GM12878 (cell line): ENCODE data around the gene TMPRSS13.

Experiments
- CHD4 ChIP-seq: fragments of 200-600 bp; sonication (generic); IDR thresholded peaks from 2 replicates; pipeline ENCODE4 v1.6.1; 2016; ENCODE audit warnings: mild to moderate bottlenecking
- EGR1 ChIP-seq, 2 experiments: IDR thresholded peaks; 1 replicate in 1 of 2; 2 replicates in 1 of 2; pipeline ENCODE4 v1.6.1; 2011 to 2012; ENCODE audit warnings: low read depth in 2 of 2, low read length in 2 of 2, borderline replicate concordance in 1 of 2, mild to moderate bottlenecking in 1 of 2, moderate library complexity in 1 of 2
- EZH2 ChIP-seq: IDR thresholded peaks from 2 replicates; pipeline ENCODE4 v1.6.1; 2012; ENCODE audit warnings: low read depth, mild to moderate bottlenecking, control low read depth, inconsistent platforms, low read length, borderline replicate concordance; ENCODE audit not compliant: control insufficient read depth
- FOXM1 ChIP-seq: IDR thresholded peaks from 2 replicates; pipeline ENCODE4 v1.6.1; 2012; ENCODE audit warnings: low read depth, mild to moderate bottlenecking, inconsistent platforms, low read length, moderate library complexity
- JUND ChIP-seq: IDR thresholded peaks from 2 replicates; pipeline ENCODE4 v1.6.1; 2012; ENCODE audit warnings: low read depth, mild to moderate bottlenecking, low read length, improper control_type of control experiment, moderate library complexity
- POLR2A ChIP-seq: IDR thresholded peaks from 2 replicates; pipeline ENCODE4 v1.6.1; 2011; ENCODE audit warnings: low read depth, mild to moderate bottlenecking, low read length
- SP1 ChIP-seq: IDR thresholded peaks from one replicate; pipeline ENCODE4 v1.6.1; 2011; ENCODE audit warnings: low read depth, low read length
- SPI1 ChIP-seq: IDR thresholded peaks from 2 replicates; pipeline ENCODE4 v1.6.1; 2011; ENCODE audit warnings: low read depth, mild to moderate bottlenecking, low read length, moderate library complexity, borderline replicate concordance; ENCODE audit not compliant: insufficient read depth
- SRF ChIP-seq, 2 experiments: IDR thresholded peaks; 2 replicates each; pipeline ENCODE4 v1.6.1; 2011; ENCODE audit warnings: low read depth in 2 of 2, low read length in 2 of 2, mild to moderate bottlenecking in 1 of 2, moderate library complexity in 1 of 2
- YY1 ChIP-seq: IDR thresholded peaks from 2 replicates; pipeline ENCODE4 v1.6.1; 2011; ENCODE audit warnings: low read depth, mild to moderate bottlenecking, low read length
- TF ChIP-seq, protein P1 (sequence below): fragments of 450-650 bp; IDR thresholded peaks from 2 replicates; pipeline ENCODE4 v1.6.1; 2017; ENCODE audit warnings: mild to moderate bottlenecking
- TF ChIP-seq, protein P2 (sequence below), 3 experiments: IDR thresholded peaks in 2 of 3; conservative IDR thresholded peaks in 1 of 3; 2 replicates each; pipeline ENCODE4 v1.5.1; 2011; ENCODE audit warnings: low read depth in 3 of 3, low read length in 3 of 3, mild to moderate bottlenecking in 3 of 3, control low read depth in 2 of 3, moderate library complexity in 2 of 3, inconsistent platforms in 1 of 3, mixed read lengths in 1 of 3; ENCODE audit not compliant: control insufficient read depth in 2 of 3, insufficient read depth in 1 of 3; ENCODE audit errors: extremely low read depth in 1 of 3
- TF ChIP-seq, protein P3 (sequence below): fragments of 450-650 bp; IDR thresholded peaks from 2 replicates; pipeline ENCODE4 v1.6.1; 2017; ENCODE audit warnings: mild to moderate bottlenecking, low read depth, inconsistent platforms; ENCODE audit not compliant: poor library complexity, severe bottlenecking
- TF ChIP-seq, protein P4 (sequence below): IDR thresholded peaks from 2 replicates; pipeline ENCODE4 v1.6.1; 2011; ENCODE audit warnings: low read depth, mild to moderate bottlenecking, low read length, moderate library complexity, borderline replicate concordance; ENCODE audit errors: extremely low read depth

DNA sequence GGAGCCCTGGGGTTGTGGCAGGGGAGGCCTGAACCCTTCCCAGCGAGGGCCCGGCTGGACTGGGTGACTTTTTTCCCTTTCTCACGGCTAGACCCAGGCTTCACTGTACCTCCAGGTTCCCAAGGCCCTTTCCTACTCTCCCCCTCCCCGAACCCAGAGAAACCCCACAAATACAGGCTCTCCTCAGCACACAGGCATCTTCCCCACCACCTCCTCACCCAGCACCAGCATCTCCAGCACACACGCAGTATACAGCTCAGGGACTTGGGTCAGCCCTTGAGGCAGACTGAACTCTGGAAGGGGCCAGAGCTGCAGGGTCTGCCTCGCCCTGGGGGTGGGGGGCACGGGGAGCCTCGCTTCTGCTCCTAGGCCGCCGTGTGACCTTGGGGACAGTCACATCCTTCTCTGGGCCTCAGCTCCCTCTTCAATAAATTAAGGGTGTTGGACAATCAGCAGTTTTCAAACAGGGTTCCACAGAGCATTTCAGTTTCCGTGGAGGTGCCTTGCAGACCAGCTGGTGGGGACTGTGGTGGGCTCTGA is 4.5 kb downstream of the TMPRSS13 start:
- TF ChIP-seq, protein P1, sequence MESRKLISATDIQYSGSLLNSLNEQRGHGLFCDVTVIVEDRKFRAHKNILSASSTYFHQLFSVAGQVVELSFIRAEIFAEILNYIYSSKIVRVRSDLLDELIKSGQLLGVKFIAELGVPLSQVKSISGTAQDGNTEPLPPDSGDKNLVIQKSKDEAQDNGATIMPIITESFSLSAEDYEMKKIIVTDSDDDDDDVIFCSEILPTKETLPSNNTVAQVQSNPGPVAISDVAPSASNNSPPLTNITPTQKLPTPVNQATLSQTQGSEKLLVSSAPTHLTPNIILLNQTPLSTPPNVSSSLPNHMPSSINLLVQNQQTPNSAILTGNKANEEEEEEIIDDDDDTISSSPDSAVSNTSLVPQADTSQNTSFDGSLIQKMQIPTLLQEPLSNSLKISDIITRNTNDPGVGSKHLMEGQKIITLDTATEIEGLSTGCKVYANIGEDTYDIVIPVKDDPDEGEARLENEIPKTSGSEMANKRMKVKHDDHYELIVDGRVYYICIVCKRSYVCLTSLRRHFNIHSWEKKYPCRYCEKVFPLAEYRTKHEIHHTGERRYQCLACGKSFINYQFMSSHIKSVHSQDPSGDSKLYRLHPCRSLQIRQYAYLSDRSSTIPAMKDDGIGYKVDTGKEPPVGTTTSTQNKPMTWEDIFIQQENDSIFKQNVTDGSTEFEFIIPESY: no peak
- TF ChIP-seq FOXM1: no peak
- TF ChIP-seq, protein P2, sequence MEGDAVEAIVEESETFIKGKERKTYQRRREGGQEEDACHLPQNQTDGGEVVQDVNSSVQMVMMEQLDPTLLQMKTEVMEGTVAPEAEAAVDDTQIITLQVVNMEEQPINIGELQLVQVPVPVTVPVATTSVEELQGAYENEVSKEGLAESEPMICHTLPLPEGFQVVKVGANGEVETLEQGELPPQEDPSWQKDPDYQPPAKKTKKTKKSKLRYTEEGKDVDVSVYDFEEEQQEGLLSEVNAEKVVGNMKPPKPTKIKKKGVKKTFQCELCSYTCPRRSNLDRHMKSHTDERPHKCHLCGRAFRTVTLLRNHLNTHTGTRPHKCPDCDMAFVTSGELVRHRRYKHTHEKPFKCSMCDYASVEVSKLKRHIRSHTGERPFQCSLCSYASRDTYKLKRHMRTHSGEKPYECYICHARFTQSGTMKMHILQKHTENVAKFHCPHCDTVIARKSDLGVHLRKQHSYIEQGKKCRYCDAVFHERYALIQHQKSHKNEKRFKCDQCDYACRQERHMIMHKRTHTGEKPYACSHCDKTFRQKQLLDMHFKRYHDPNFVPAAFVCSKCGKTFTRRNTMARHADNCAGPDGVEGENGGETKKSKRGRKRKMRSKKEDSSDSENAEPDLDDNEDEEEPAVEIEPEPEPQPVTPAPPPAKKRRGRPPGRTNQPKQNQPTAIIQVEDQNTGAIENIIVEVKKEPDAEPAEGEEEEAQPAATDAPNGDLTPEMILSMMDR (IDR thresholded peaks at IDR 0.05 in 2 of 3, conservative IDR thresholded peaks at IDR 0.05 in 1 of 3; ENCODE audit: control insufficient read depth in 2 of 3, extremely low read depth in 1 of 3, insufficient read depth in 1 of 3, low read depth in 3 of 3, low read length in 3 of 3): no peak
- no peak for TF ChIP-seq YY1
- TF ChIP-seq, protein P3, sequence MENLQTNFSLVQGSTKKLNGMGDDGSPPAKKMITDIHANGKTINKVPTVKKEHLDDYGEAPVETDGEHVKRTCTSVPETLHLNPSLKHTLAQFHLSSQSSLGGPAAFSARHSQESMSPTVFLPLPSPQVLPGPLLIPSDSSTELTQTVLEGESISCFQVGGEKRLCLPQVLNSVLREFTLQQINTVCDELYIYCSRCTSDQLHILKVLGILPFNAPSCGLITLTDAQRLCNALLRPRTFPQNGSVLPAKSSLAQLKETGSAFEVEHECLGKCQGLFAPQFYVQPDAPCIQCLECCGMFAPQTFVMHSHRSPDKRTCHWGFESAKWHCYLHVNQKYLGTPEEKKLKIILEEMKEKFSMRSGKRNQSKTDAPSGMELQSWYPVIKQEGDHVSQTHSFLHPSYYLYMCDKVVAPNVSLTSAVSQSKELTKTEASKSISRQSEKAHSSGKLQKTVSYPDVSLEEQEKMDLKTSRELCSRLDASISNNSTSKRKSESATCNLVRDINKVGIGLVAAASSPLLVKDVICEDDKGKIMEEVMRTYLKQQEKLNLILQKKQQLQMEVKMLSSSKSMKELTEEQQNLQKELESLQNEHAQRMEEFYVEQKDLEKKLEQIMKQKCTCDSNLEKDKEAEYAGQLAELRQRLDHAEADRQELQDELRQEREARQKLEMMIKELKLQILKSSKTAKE: no peak
- no peak for TF ChIP-seq EZH2
- no peak for TF ChIP-seq POLR2A
- no peak for TF ChIP-seq EGR1 (IDR thresholded peaks at IDR 0.05; ENCODE audit: borderline replicate concordance in 1 of 2, low read depth in 2 of 2, low read length in 2 of 2)
- TF ChIP-seq CHD4: no peak
- TF ChIP-seq, protein P4, sequence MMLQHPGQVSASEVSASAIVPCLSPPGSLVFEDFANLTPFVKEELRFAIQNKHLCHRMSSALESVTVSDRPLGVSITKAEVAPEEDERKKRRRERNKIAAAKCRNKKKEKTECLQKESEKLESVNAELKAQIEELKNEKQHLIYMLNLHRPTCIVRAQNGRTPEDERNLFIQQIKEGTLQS: no peak
- no peak for TF ChIP-seq SP1
- no peak for TF ChIP-seq SRF (IDR thresholded peaks at IDR 0.05; ENCODE audit: low read depth in 2 of 2, low read length in 2 of 2)
- no peak for TF ChIP-seq SPI1
- no peak for TF ChIP-seq JUND
